Heart right ventricle (tissue), 16 donors: Measurements from ENCODE around the gene UROD. TPM values are rescaled to one million over a fixed set of nuclear protein-coding genes. Genes with fewer than 3 reads are reported as not detected.

ENCODE experiments used
- ATAC-seq, 8 donors: fragments of 200-7000 bp; cut with Tn5 transposase; one replicate each; pipeline ENCODE4 v1.9.1; 2020; ENCODE audit warnings: mild to moderate bottlenecking in 8 of 8, moderate library complexity in 8 of 8, moderate number of reproducible peaks in 1 of 8
- DNase-seq, 2 donors: peaks; one replicate each; pipeline ENCODE4 v3.0.0-alpha.2; 2020
- H3K27ac ChIP-seq, 10 donors: fragments of 200-600 bp; sonication (generic) in 2 of 10; one replicate each; pipeline versions ENCODE4 v1.5.0 to v1.8.0; 2020 to 2022; ENCODE audit warnings: mild to moderate bottlenecking in 3 of 10
- H3K27me3 ChIP-seq, 7 donors: fragments of 200-600 bp; one replicate each; pipeline ENCODE4 v1.8.0; 2021 to 2022; ENCODE audit warnings: mild to moderate bottlenecking in 2 of 7
- H3K36me3 ChIP-seq, 9 donors: fragments of 200-600 bp; sonication (generic) in 1 of 9; one replicate each; pipeline versions ENCODE4 v1.5.0 to v1.8.0; 2020 to 2022; ENCODE audit warnings: mild to moderate bottlenecking in 2 of 9
- H3K4me1 ChIP-seq, 9 donors: fragments of 200-600 bp; sonication (generic) in 1 of 9; one replicate each; pipeline versions ENCODE4 v1.5.0 to v1.8.0; 2020 to 2022; ENCODE audit warnings: mild to moderate bottlenecking in 4 of 9
- H3K4me3 ChIP-seq, 10 donors: fragments of 200-600 bp; sonication (generic) in 2 of 10; one replicate each; pipeline versions ENCODE4 v1.5.0 to v1.8.0; 2020 to 2022; ENCODE audit warnings: mild to moderate bottlenecking in 7 of 10, moderate library complexity in 2 of 10
- H3K9me3 ChIP-seq, 11 donors: fragments of 200-600 bp in 10 of 11; sonication (generic) in 2 of 11; one replicate each; pipeline versions ENCODE4 v1.5.0 to v1.8.0; 2013 to 2022; ENCODE audit warnings: mild to moderate bottlenecking in 2 of 11, control low read depth in 1 of 11, moderate library complexity in 1 of 11
- CTCF ChIP-seq, 9 donors: fragments of 200-600 bp; sonication (generic) in 2 of 9; IDR thresholded peaks; one replicate each; pipeline versions ENCODE4 v1.5.0 to v1.8.0; 2021 to 2022; ENCODE audit warnings: antibody characterized with exemption in 9 of 9, mild to moderate bottlenecking in 5 of 9, moderate library complexity in 1 of 9
- WGBS, 2 donors: extraction: QIAGEN DNeasy Blood & Tissue Kit; methylation state at CpG; one replicate each; pipeline ENCODE4 v1.1.7; 2013; ENCODE audit warnings: inconsistent platforms in 1 of 2; 5-methylcytosine and 5-hydroxymethylcytosine counted together
- intact Hi-C, 10 donors: fragments of 100-400 bp; cut with DNase I; formaldehyde crosslinking; loops; one replicate each; pipeline versions ENCODE4 v1.11.1 to v1.14.2; 2022
- long read RNA-seq, 3 donors: library from polyadenylated mRNA; unstranded; transcript quantifications; one replicate each; pipeline ENCODE4 v2.0.0, GENCODE V29; 2020 to 2021
- polyA plus RNA-seq, 2 donors: library from polyadenylated mRNA; stranded (reverse); fragments of 200-250 nt; gene quantifications; one replicate each; pipeline ENCODE4 v1.2.3, GENCODE V29; 2013
- total RNA-seq, 10 donors: library from RNA; stranded (reverse); fragmentation: NEBNext Ultra II Directional in 3 of 10; extraction: Animal tissue kit (Norgen Biotek cat#: 25700) in 3 of 10; gene quantifications; one replicate each; pipeline versions ENCODE4 v1.2.1 to v1.2.4, GENCODE V29; 2021 to 2023
- donor health status: Arrhythmogenic right ventricular cardiomyopathy.
- donor health status: ischemic (EF 13 %, LVEDD 7.1; RV severe dilation, severe dysfunction).
- donor health status: healthy with polysubstance abuse.
- donor health status: DM: no; HTN: yes; CAD: no.
- donor health status: DM: no; HTN: no; CAD: no.
- donor health status: ischemic (EF 25% LVEDD 6.9; RV normal size, moderate dysfunction).
- donor health status: ischemic (EF 25% LVEDD 5.7; RV mildly dilated, moderate dysfunction).
- donor health status: healthy.
- donor health status: DM: yes; HTN: yes; CAD: no.
- donor health status: Ischemic cardiomyopathy.
- donor health status: ischemic (EF 35%, LVEDD 5.7; RV mildly dilated, moderate dysfunction).
- donor health status: nonischemic (EF 11% LVEDD 7.7; RV severe dilation, severe dysfunction).
- donor health status: DM: yes; HTN: yes; CAD: no.
- donor health status: PGD.
- donor health status: ischemic (EF 29% LVEDD 5.4; RV normal size, mild dysfunction).
- donor health status: nonischemic (EF 23%, LVEDD 6.1; RV moderate dilation, normal function).

Gene UROD
- total RNA-seq, result 10 to 100 TPM; 68.1 to 94.0 (median 83.1) TPM
- 100 to 1,000 TPM in 1 of 2 donors, 10 to 100 TPM in 1; 84.7 to 109 TPM for polyA plus RNA-seq
- long read RNA-seq, donor 1, transcript UROD-201 (10 exons, 1,300 nt), result major isoform, 48 of 72 reads
- long read RNA-seq, donor 1, partial matches to known transcripts, result 7 of 72 reads
- long read RNA-seq, donor 1, other reads (novel, unspliced or antisense), result 16 of 72 reads
- long read RNA-seq, donor 2, transcript UROD-201 (10 exons, 1,300 nt), result major isoform, 43 of 61 reads
- long read RNA-seq, donor 2, partial matches to known transcripts, result 11 of 61 reads
- long read RNA-seq, donor 2, other reads (novel, unspliced or antisense), result 6 of 61 reads
- long read RNA-seq, donor 3, transcript UROD-201 (10 exons, 1,300 nt), result major isoform, 31 of 41 reads
- long read RNA-seq, donor 3, partial matches to known transcripts, result 2 of 41 reads
- long read RNA-seq, donor 3, other reads (novel, unspliced or antisense), result 8 of 41 reads

- peak; percentile 89 to 97 (median 95) for ATAC-seq
- no peak for TF ChIP-seq CTCF (IDR thresholded peaks at IDR 0.05)
- peaks cover 0 to 55% (median 33%) of the 10 kb centered on the region in 9 donors for H3K36me3 ChIP-seq
- H3K9me3 ChIP-seq, result no peaks in the 10 kb centered on the region
- WGBS, 2 donors, result 1% methylated on average over 21 of the region's 21 CpGs
- H3K4me1 ChIP-seq, result peaks cover 20 to 51% (median 35%) of the 10 kb centered on the region in 9 donors
- H3K27ac ChIP-seq, result peak within 1 kb of the TSS in 9 of 10 donors; percentile 59 to 88 (median 82)
- peak within 1 kb of the TSS; percentile 75 to 100 (median 96) for H3K4me3 ChIP-seq
- intact Hi-C loops, result loop anchor here (1.0 to 10.0 kb wide), 17 partner anchors 25 to 570 kb away; partner anchors contain the start of genes TESK2 (in 8 of the 10), EIF2B3 (in 1 of the 10), NASP (in 1 of the 10) and RPS8 (in 1 of the 10)
- H3K27me3 ChIP-seq, result no peaks in the 10 kb centered on the region
- peak; percentile 88 to 94 for DNase-seq
These were observed at the start of gene UROD for GRCh38 chr1:45011837-45012638. Gene UROD, plus strand, starts transcription at chr1:45012254. Its CDS starts 12 bp downstream, at chr1:45012266.

- intact Hi-C loops, result no loop called here
- H3K27ac ChIP-seq, result no peak overlapping the region
- 97 to 99% methylated on average over 3 of the region's 3 CpGs for WGBS, 2 donors
- no peak for ATAC-seq
- TF ChIP-seq CTCF (IDR thresholded peaks at IDR 0.05), result no peak
- H3K27me3 ChIP-seq, result no peaks in the 10 kb centered on the region
- H3K4me1 ChIP-seq, result peaks cover 0 to under 1% (median 0%) of the 10 kb centered on the region in 9 donors
- DNase-seq, result no peak
- no peaks in the 10 kb centered on the region for H3K9me3 ChIP-seq
- H3K36me3 ChIP-seq, result peaks cover 0 to 49% (median 0%) of the 10 kb centered on the region in 9 donors
- H3K4me3 ChIP-seq, result no peak overlapping the region
These were observed 49.3 kb upstream of the UROD start for GRCh38 chr1:44962729-44963128.

- Histone ChIP-seq H3K9me3 (no peaks in the 10 kb centered on the region), H3K4me1 (peaks cover 0 to 8% (median 0%) of the 10 kb centered on the region in 9 donors), H3K27me3 (no peaks in the 10 kb centered on the region), H3K36me3 (peaks cover 0 to 41% (median 0%) of the 10 kb centered on the region in 9 donors), H3K27ac (no peak overlapping the region), H3K4me3 (no peak overlapping the region)
- DNase-seq (no peak), ATAC-seq (no peak)
- TF ChIP-seq CTCF (IDR thresholded peaks at IDR 0.05), result no peak
- WGBS, 2 donors, result 78 to 82% methylated on average over 1 of the region's 1 CpG
- intact Hi-C loops, result no loop called here
These were observed 47.7 kb upstream of the UROD start for GRCh38 chr1:44964396-44964795.

- ATAC-seq, result no peak
- H3K27ac ChIP-seq, result no peak overlapping the region
These were observed 41.7 kb upstream of the UROD start for GRCh38 chr1:44970317-44970716.

More at GRCh38 chr1:44970317-44970716, 41.7 kb upstream of the UROD start:
- Histone ChIP-seq H3K27me3 (no peaks in the 10 kb centered on the region), H3K4me1 (peaks cover 0 to 8% (median 0%) of the 10 kb centered on the region in 9 donors), H3K4me3 (no peak overlapping the region), H3K36me3 (peaks cover 0 to 57% (median 6%) of the 10 kb centered on the region in 9 donors), H3K9me3 (no peaks in the 10 kb centered on the region)
- intact Hi-C loops, result no loop called here
- 64 to 76% methylated on average over 4 of the region's 4 CpGs for WGBS, 2 donors
- no peak for DNase-seq
- no peak for TF ChIP-seq CTCF (IDR thresholded peaks at IDR 0.05)
